ENCODE measurements around the gene ACMSD. TPM values are rescaled to one million over a fixed set of nuclear protein-coding genes. Genes with fewer than 3 reads are reported as not detected.

The ACMSD gene
- polyA plus RNA-seq, 1 donor from 2014 or later = not detected

DNA sequence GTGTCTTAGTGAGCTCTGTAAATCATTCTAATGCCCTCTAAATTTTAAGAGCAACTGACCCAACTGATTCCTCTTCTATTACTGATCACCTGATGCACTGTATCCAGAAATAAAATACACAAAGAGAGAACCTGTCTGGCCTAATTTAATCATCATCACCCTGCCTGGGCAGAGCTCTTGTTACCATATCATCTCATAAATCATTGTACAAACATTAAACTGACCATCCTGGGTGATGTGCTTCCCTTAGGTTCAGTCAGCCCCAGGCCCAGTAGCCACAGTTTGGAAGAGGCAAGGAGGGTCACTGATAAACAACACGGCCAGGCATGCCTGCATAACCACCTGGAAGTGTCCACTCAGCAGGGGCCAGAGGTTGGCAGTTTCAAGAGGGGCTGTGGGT lies 22.7 kb upstream of the ACMSD start:
- Histone ChIP-seq H3K9ac (ENCODE audit: low read length) (no peak overlapping the region), H3K36me3 (ENCODE audit: insufficient read depth, low read length) (no peaks in the 10 kb centered on the region), H2AFZ (ENCODE audit: low read depth, low read length) (no peak overlapping the region)

DNA sequence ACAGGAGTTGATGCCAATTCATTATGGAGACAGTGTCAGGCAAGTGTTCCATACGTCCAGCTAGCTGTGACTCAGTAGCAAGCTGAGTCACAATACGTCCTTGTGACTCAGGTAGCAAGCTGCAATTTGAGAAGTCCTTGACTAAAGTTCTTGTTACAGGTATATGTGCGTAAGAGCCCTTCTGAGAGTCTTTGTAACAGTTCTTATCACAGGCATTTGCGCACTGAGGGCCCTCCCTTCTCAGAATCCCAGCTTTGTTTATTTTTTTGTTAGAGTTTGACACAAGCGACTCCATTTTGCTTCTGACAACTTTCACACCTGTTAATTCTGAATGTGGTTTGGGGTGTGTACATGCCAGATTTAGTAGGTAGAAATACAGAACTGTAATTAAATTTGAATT lies 20.1 kb upstream of the ACMSD start:
- Histone ChIP-seq H3K27me3 (ENCODE audit: insufficient read depth, low read depth, low read length) (no peaks in the 10 kb centered on the region), H4K20me1 (ENCODE audit: insufficient read depth) (no peaks in the 10 kb centered on the region), H3K4me3 (ENCODE audit: low read length) (no peak overlapping the region), H3F3A (ENCODE audit: insufficient read depth, low read length, poor library complexity, severe bottlenecking) (no peaks in the 10 kb centered on the region), H3K9me2 (ENCODE audit: insufficient read depth, low read length) (no peaks in the 10 kb centered on the region), H3K79me2 (replicated peaks; ENCODE audit: insufficient read depth, low read length) (no peaks in the 10 kb centered on the region), H3K4me2 (ENCODE audit: low read length) (no peak overlapping the region), H3K9ac (ENCODE audit: low read length) (no peak overlapping the region), H3K27ac (ENCODE audit: low read length) (no peak overlapping the region), H2AFZ (ENCODE audit: low read depth, low read length) (no peak overlapping the region), H3K36me3 (ENCODE audit: insufficient read depth, low read length) (no peaks in the 10 kb centered on the region), H3K9me3 (ENCODE audit: low read length) (no peaks in the 10 kb centered on the region)
- no peak for TF ChIP-seq RAD21 (conservative IDR thresholded peaks at IDR 0.05)

More for the DNA sequence above, 22.7 kb upstream of the ACMSD start:
- Histone ChIP-seq H3K27ac (ENCODE audit: low read length) (no peak overlapping the region), H3K79me2 (replicated peaks; ENCODE audit: insufficient read depth, low read length) (no peaks in the 10 kb centered on the region), H3K9me3 (ENCODE audit: low read length) (no peaks in the 10 kb centered on the region), H4K20me1 (ENCODE audit: insufficient read depth) (no peaks in the 10 kb centered on the region), H3K4me2 (ENCODE audit: low read length) (no peak overlapping the region), H3K27me3 (ENCODE audit: insufficient read depth, low read depth, low read length) (no peaks in the 10 kb centered on the region), H3K9me2 (ENCODE audit: insufficient read depth, low read length) (no peaks in the 10 kb centered on the region), H3K4me3 (ENCODE audit: low read length) (no peak overlapping the region), H3F3A (ENCODE audit: insufficient read depth, low read length, poor library complexity, severe bottlenecking) (no peaks in the 10 kb centered on the region)
- TF ChIP-seq POLR2AphosphoS5 (IDR thresholded peaks at IDR 0.05) (no peak), EZH2 (IDR thresholded peaks at IDR 0.05; ENCODE audit: borderline replicate concordance, insufficient read depth, low read length, poor library complexity, severe bottlenecking) (no peak), MXI1 (conservative IDR thresholded peaks at IDR 0.05; ENCODE audit: poor library complexity, severe bottlenecking) (no peak), TAF1 (IDR thresholded peaks at IDR 0.05; ENCODE audit: low read depth) (no peak), RAD21 (conservative IDR thresholded peaks at IDR 0.05) (no peak), EP300 (conservative IDR thresholded peaks at IDR 0.05; ENCODE audit: poor library complexity, severe bottlenecking) (no peak), SMC3 (conservative IDR thresholded peaks at IDR 0.05; ENCODE audit: poor library complexity) (no peak)
- TF ChIP-seq, protein P1, sequence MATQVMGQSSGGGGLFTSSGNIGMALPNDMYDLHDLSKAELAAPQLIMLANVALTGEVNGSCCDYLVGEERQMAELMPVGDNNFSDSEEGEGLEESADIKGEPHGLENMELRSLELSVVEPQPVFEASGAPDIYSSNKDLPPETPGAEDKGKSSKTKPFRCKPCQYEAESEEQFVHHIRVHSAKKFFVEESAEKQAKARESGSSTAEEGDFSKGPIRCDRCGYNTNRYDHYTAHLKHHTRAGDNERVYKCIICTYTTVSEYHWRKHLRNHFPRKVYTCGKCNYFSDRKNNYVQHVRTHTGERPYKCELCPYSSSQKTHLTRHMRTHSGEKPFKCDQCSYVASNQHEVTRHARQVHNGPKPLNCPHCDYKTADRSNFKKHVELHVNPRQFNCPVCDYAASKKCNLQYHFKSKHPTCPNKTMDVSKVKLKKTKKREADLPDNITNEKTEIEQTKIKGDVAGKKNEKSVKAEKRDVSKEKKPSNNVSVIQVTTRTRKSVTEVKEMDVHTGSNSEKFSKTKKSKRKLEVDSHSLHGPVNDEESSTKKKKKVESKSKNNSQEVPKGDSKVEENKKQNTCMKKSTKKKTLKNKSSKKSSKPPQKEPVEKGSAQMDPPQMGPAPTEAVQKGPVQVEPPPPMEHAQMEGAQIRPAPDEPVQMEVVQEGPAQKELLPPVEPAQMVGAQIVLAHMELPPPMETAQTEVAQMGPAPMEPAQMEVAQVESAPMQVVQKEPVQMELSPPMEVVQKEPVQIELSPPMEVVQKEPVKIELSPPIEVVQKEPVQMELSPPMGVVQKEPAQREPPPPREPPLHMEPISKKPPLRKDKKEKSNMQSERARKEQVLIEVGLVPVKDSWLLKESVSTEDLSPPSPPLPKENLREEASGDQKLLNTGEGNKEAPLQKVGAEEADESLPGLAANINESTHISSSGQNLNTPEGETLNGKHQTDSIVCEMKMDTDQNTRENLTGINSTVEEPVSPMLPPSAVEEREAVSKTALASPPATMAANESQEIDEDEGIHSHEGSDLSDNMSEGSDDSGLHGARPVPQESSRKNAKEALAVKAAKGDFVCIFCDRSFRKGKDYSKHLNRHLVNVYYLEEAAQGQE (IDR thresholded peaks at IDR 0.05; ENCODE audit: borderline replicate concordance) = no peak
- TF ChIP-seq, protein P2, sequence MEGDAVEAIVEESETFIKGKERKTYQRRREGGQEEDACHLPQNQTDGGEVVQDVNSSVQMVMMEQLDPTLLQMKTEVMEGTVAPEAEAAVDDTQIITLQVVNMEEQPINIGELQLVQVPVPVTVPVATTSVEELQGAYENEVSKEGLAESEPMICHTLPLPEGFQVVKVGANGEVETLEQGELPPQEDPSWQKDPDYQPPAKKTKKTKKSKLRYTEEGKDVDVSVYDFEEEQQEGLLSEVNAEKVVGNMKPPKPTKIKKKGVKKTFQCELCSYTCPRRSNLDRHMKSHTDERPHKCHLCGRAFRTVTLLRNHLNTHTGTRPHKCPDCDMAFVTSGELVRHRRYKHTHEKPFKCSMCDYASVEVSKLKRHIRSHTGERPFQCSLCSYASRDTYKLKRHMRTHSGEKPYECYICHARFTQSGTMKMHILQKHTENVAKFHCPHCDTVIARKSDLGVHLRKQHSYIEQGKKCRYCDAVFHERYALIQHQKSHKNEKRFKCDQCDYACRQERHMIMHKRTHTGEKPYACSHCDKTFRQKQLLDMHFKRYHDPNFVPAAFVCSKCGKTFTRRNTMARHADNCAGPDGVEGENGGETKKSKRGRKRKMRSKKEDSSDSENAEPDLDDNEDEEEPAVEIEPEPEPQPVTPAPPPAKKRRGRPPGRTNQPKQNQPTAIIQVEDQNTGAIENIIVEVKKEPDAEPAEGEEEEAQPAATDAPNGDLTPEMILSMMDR (IDR thresholded peaks at IDR 0.05; ENCODE audit: poor library complexity, severe bottlenecking) = no peak

DNA sequence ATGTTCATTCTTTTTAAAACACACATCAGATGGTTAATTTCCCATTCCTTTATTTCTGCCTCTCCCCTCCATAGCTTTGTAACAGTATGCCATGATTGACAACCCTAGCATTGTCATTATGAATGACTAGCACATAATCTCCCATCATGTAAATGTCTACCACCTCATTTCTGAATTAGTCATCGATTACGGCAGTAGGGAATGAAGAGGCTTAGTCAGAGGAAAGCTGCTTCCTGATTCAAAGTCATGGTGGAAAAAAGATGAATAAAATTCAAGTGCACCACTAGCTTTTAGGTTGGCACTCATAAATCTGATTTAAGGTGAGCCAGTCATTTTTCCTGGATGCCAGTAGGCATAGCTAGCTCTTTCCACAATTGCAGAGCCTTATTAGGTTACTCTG lies 19.1 kb upstream of the ACMSD start:
- Histone ChIP-seq H3K27ac (ENCODE audit: low read length) (no peak overlapping the region), H3K4me2 (ENCODE audit: low read length) (no peak overlapping the region), H3K4me3 (ENCODE audit: low read length) (no peak overlapping the region), H2AFZ (ENCODE audit: low read depth, low read length) (no peak overlapping the region), H3F3A (ENCODE audit: insufficient read depth, low read length, poor library complexity, severe bottlenecking) (no peaks in the 10 kb centered on the region), H3K79me2 (replicated peaks; ENCODE audit: insufficient read depth, low read length) (no peaks in the 10 kb centered on the region), H3K9me2 (ENCODE audit: insufficient read depth, low read length) (no peaks in the 10 kb centered on the region), H3K27me3 (ENCODE audit: insufficient read depth, low read depth, low read length) (no peaks in the 10 kb centered on the region), H3K9me3 (ENCODE audit: low read length) (no peaks in the 10 kb centered on the region), H4K20me1 (ENCODE audit: insufficient read depth) (no peaks in the 10 kb centered on the region), H3K9ac (ENCODE audit: low read length) (no peak overlapping the region), H3K36me3 (ENCODE audit: insufficient read depth, low read length) (no peaks in the 10 kb centered on the region)
- TF ChIP-seq TAF1 (IDR thresholded peaks at IDR 0.05; ENCODE audit: low read depth) (no peak), EP300 (conservative IDR thresholded peaks at IDR 0.05; ENCODE audit: poor library complexity, severe bottlenecking) (peak; percentile 80), POLR2AphosphoS5 (IDR thresholded peaks at IDR 0.05) (peak; percentile 80), MXI1 (conservative IDR thresholded peaks at IDR 0.05; ENCODE audit: poor library complexity, severe bottlenecking) (no peak), RAD21 (conservative IDR thresholded peaks at IDR 0.05) (no peak)
- TF ChIP-seq, protein P1 (IDR thresholded peaks at IDR 0.05; ENCODE audit: borderline replicate concordance) = no peak
- TF ChIP-seq, protein P2 (IDR thresholded peaks at IDR 0.05; ENCODE audit: poor library complexity, severe bottlenecking) = no peak

All from neural cell (in vitro differentiated cells).